NK-92 treated with Interleukin-12 subunit alpha and Interleukin-12 subunit beta, amount 100 ng/mL, for 24 hours (cell line): Measurements from ENCODE around the gene SLC25A12.

ENCODE experiments used
- DNase-seq: peaks from one replicate; lab custom pipeline; 2025; lab: John Stamatoyannopoulos, UW

Gene SLC25A12

GRCh38 chr2:171883275-171883893, 10.7 kb downstream of the SLC25A12 start:
- no peak for DNase-seq

- DNase-seq = no peak
Measured at GRCh38 chr2:171882089-171882769, 11.8 kb downstream of the SLC25A12 start.

GRCh38 chr2:171880774-171881173, 13.3 kb downstream of the SLC25A12 start:
- DNase-seq = no peak

GRCh38 chr2:171879865-171880264, 14.2 kb downstream of the SLC25A12 start:
- no peak for DNase-seq

DNA sequence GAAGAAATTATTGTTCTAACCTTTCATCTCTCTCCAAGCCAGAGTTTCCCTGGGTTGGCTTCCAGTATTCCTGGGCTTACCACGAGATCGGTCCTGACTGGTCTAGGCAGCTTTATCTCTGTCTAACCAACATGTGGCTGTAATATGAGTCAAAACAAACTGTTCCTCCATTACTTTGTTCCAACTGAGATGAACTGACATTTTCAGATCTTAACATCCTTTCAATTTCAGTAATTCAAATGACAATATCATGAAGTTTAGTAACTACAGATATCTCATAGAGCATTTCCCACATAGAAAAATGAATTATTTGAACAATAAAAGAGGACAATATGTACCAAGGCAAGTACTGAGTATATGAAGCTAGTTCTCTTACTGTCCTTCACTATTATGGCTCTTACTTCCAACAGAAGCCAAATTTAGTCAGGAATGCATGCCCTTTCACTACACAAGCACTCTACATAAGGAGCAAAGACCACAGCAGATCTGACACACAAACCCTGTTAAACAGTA, 15.5 kb downstream of the SLC25A12 start:
- no peak for DNase-seq

- DNase-seq = no peak
Measured at GRCh38 chr2:171874963-171875362, 19.1 kb downstream of the SLC25A12 start.

DNA sequence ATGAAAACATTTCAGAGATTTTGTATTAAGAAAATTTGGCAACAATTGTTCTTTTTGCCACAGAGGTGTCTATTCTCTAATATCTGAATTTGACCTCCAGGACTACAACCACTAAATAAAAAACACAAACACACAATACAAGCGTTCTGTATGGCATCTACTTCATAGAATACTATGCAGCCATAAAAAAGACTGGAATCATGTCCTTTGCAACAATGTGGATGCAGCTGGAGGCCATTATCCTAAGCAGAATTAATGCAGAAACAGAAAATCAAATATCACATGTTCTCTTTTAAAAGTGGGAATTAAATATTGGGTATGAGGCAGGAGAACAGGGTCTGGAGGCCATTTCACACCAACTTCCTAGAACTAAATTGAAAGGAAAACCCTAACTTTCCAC, 19.5 kb downstream of the SLC25A12 start:
- no peak for DNase-seq

- DNase-seq = no peak
Measured at GRCh38 chr2:171864357-171864985, 29.6 kb downstream of the SLC25A12 start.

DNA sequence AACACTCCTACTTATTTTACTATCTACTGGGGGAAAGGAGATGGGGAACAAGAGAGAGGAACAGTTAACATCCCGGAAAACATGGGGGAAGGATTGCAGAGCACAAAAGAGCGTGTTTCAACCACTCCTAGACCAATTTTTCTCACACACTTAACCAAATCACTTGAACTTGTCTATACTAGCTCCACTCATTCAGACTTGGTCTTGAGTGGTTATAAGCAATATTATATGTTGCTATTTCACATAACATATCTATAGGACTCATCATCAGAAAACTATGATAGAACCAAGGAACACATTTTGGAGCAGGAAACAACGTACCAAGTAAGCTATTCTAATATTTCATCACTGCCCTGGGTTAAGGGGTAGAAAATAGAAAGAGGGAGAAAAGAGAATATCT, 31.5 kb downstream of the SLC25A12 start:
- no peak for DNase-seq

DNA sequence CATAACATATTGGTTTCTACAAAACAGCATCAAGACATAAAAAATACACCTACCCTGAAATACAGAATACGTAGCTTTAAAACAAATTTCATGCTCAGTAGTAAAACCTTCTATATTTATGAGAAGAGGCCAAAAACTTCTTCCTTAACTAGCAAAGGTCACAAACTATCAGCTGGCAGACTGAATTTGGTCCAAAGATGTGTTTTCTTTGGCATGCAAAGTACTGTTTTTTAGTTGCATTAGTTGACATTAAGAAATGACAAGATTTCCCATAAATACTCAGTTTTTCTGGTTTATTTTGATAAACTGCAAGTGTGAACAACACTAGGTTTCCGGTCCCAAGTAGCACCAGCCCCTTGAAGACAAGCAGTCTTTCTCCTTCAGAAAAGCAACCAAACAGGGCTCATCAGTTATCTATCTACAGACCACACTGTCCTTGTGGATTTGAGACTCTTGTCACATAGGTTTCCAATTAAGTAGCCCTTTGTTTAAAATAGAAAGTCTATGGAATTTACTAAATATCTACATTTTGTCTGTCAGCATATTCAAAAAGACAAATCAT, 35.6 kb downstream of the SLC25A12 start:
- no peak for DNase-seq

GRCh38 chr2:171855401-171855800, 38.6 kb downstream of the SLC25A12 start:
- no peak for DNase-seq

GRCh38 chr2:171852366-171852888, 41.6 kb downstream of the SLC25A12 start:
- no peak for DNase-seq

GRCh38 chr2:171847627-171848026, 46.4 kb downstream of the SLC25A12 start:
- no peak for DNase-seq

GRCh38 chr2:171846894-171847293, 47.1 kb downstream of the SLC25A12 start:
- no peak for DNase-seq

DNA sequence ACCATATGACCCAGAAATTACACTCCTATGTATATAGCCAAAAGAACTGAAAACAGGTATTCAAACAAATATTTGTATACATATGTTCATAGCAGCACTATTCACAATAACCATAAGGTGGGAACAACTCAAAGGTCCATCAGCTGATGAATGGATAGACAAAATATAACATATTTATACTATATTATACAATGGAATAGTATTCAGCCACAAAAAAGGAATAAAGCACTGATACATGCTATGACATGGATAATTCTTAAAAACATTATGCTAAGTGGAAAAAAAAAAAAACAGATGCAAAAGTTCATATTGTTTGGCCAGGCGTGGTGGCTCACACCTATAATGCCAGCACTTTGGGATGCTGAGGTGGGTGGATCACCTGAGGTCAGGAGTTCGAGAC, 52.0 kb downstream of the SLC25A12 start:
- no peak for DNase-seq

GRCh38 chr2:171837736-171838135, 56.3 kb downstream of the SLC25A12 start:
- DNase-seq = no peak

- DNase-seq = no peak
Measured at GRCh38 chr2:171836146-171836910, 57.7 kb downstream of the SLC25A12 start.

DNA sequence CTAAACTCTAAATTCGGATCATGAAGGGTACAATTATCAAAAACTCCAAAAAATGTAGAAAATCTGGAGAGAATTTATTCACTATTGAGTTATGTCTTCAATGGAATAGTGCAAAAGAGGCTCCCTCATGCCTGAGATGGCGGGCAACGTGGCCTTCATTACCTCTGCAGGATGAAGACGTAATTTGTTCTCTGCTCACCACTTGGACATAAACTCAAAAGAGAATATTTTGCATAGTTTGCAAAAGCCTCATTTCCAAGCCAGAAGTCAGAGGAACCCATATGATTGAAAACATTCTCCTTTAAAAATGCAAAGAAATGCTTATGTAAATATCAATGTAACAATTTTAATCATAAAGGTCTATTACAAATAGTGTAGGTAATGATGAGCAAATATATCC, 58.7 kb downstream of the SLC25A12 start:
- DNase-seq = no peak

DNA sequence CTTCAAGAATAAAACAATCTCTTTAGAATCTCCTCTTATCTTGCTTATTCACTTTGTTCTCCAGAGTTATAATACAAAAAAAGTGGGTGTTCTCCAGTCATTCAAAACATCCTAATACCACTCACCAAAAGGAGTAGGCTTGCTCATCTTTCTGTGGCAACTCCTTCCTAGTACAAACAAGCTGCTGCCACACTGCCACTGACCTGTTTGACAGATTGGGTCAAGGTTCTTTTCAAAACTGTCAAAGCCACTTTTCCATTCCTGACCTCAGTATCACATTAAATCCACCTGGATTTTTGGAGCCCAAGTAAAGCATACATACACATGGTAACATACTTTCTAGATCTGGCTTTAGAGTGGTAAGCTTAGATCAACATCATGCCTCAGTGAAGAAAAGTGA, 59.8 kb downstream of the SLC25A12 start:
- DNase-seq = no peak

GRCh38 chr2:171832489-171832888, 61.6 kb downstream of the SLC25A12 start:
- DNase-seq = no peak

- no peak for DNase-seq
Measured at GRCh38 chr2:171830039-171830438, 64.0 kb downstream of the SLC25A12 start.

DNA sequence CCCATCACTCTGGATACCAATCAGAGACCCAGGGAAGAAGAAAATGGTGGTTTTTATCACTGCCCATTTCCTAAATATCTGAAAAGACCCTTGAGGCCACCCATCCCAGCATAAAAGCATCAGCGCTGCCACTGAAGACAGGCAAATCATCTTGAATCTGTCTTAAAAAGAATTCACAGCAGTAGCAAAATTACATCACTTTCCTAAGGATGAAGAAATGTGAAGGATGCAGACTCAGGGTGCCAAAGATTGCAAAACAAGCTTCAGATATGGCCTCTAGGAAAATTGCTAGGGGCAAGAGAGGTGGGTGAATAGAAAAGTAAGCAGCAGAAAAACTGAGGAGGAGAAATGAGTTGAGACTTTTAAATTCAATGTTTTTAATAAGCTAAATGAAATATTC, 70.0 kb downstream of the SLC25A12 start:
- DNase-seq = no peak
